Islet of Langerhans (tissue), 1 donor: ENCODE data around the gene ATP6V0A1.
"Not testable (repeated sequence)": the region's sequence is repeated elsewhere in the genome, so short reads cannot be mapped to it uniquely, and the experiment has no call there.

ENCODE experiments used
- FAIRE-seq: peaks from one replicate; lab custom pipeline; 2011; peaks lifted over from hg19 to GRCh38; lab: Jason Lieb, UNC

ATP6V0A1 gene

DNA sequence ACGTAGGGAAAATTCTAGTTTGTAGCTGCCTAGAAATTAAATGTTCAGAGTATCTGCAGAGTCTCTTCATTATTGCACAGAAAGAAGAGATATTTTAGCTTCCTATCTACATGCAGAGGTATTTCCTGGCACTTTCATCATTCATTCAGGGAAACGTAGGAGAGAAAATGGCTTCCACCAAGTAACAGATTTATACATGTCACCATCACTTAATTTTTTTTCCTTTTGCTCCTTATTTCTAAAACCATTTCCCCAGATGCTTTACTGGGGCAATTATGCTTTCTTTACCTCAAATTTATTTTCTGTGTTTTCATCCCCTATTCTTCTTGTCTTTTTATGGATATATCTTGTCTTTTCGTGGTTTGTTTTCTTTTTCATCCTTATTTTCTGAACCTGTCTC is 18.5 kb downstream of the ATP6V0A1 start:
- FAIRE-seq = no peak

GRCh38 chr17:42477824-42478223 is 19.1 kb downstream of the ATP6V0A1 start:
- not testable (repeated sequence) for FAIRE-seq

DNA sequence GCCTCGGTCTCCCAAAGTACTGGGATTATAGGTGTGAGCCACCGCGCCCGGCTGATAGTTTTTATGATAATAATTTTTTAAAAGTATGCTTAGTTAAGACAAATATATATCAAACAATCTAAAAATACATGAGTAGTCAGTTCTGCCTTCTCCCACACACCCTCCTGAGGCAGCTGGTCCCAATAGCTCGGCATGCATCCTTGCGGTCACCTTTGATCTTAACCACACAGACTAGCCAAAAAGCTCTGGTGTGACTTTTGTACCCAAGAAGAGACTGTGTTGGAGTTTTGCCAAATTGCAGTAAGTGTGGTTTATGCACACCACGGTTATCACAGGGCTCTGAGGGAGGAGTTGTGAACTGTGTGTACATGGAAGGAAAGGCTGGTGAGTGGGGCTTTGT is 25.6 kb downstream of the ATP6V0A1 start:
- FAIRE-seq = no peak

DNA sequence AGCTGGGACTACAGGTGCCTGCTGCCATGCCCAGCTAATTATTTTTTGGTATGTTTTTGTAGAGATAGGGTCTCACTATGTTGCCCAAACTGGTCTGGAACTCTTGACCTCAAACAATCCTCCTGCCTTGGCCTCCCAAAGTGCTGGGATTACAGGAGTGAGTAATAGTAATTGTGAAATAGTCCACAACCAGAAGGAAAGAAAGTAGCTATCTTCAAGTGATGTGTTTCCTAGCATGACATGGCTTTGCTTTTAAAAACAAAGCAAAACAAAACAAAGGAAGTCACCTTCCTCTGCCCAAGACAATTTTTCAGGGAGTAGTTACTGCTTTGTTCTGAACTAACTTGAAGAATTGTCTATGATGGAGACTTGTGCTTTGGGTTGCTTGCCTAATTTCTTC is 27.0 kb downstream of the ATP6V0A1 start:
- FAIRE-seq = no peak

GRCh38 chr17:42488032-42488431 is 29.4 kb downstream of the ATP6V0A1 start:
- FAIRE-seq = no peak

DNA sequence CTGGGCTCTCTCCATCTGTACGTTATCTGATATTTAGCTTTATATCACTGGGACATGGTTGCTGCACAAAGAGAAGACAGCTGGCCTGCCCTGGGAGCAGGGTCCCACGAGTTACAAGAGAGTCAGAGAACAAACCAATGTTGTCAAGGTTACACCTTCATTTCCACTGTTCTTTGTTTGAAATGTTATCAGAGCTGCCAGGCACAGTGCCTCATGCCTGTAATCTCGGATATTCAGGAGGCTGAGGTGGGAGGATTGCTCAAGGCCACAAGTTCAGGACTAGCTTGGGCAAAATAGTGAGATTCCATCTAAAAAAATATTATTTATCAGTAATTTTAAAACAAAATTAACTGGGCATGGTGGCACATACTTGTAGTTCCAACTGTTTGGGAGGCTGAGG is 34.6 kb downstream of the ATP6V0A1 start:
- FAIRE-seq = no peak

- no peak for FAIRE-seq
These were observed 36.0 kb downstream of the ATP6V0A1 start for GRCh38 chr17:42494673-42495072.

DNA sequence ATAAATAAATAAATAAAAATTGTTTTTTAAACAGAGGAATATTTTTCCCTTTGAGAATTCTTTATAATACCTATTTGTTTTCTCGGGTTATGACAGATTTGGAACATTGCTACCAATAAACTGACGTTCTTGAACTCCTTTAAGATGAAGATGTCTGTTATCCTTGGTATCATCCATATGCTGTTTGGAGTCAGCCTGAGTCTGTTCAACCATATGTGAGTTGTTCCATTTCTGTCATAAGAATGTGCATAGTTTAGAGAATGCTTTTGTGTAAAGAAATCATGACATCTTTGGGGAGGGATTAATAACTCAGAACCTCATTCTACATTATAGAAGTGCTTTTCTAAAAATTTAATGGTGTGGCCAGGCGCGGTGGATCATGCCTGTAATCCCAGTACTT is 40.1 kb downstream of the ATP6V0A1 start:
- FAIRE-seq = no peak

- FAIRE-seq = no peak
These were observed 43.4 kb downstream of the ATP6V0A1 start for GRCh38 chr17:42502091-42502490.

- FAIRE-seq = no peak
These were observed 44.2 kb downstream of the ATP6V0A1 start for GRCh38 chr17:42502926-42503325.

DNA sequence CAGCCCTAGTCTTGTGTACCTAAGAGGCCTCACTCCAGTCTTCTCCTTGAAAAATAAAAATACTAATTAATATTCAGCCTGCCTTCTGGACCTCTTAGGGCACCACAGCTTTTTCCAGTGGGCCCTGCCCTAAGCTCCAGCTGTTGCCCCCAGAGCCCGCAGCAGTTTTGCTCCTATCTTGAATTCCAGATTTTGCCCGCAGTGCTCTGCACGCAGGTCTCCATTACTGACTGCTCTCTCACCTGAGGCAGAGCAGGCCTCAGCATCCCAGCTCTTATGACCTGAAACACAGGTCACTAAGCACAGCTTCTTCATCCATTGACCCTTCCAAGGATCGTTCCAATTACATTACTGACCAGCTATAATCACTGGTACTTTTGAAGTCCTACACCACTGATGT is 49.0 kb downstream of the ATP6V0A1 start:
- no peak for FAIRE-seq

DNA sequence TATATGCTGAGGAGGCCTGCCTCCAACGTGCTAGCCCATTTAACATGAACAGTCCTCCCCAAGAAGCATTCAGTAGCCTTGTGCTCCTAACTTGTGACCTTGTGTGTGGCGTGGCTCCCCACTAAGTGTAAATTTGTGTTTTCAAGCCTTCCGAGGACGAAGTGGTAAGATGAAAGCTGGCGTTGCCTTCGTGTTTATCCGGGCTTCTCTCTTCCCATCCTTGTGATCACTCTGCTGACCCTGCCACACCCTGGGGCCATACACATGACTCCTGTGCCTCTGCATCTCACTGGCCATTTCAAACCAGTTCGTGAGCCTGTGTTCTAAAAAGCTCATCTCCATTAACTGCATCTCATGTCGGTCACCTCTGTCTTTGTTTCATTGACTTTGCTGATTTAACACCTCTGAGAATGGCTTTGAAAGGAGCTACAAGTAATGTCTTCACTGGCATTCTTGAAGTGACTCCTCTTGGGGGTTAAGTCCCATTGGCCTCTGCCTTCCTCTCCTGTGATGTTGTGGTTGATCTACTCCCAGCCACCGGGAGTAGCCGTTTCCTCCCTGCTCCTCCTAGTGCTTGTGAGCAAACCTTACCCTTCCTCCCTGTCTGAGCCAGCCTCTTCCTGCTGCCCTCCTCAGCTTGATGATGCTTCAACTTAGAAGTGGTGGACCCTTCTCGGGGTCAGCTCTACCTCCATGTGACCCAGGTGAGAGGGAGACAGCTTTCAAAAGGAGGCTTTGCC is 49.9 kb downstream of the ATP6V0A1 start:
- no peak for FAIRE-seq

DNA sequence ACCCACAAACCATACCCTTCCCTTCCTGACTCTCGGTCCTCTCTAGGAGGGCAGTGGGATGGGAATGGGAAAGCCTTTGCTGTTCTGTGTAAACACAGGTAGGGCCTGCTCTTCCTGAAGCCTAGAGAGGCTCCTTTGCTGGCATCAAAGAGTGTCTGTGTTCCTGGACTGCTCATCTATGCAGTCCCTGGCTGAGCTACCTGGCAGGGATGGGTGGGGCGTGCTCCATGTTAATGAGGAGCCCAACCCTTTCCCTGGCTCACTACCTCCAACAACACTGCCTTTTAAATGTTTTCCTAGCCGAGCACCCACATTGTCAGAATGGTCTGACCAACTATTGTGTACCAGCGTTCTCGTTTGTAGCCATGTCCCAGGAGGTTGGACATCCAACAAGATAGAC is 50.7 kb downstream of the ATP6V0A1 start:
- FAIRE-seq = no peak

DNA sequence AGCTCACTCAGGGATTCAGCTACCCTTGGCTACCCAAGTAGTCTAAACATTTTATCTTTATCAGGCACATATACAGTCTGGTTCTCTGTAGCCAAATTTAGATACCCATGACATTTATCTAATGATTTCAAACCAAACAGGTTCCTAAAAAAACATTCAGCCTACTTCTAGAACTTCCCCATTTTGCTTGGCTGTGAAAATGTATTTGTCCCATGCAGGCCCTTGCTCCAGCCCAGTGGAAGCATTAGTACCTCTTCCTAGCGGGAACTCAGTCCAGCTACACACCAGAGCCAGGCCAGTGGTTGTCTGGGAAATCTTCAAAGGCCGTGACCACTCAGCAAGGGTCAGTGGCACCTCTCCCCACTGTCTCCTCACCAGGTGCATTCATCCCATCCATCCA is 51.2 kb downstream of the ATP6V0A1 start:
- no peak for FAIRE-seq

- FAIRE-seq = no peak
These were observed 53.6 kb downstream of the ATP6V0A1 start for GRCh38 chr17:42512246-42512645.

DNA sequence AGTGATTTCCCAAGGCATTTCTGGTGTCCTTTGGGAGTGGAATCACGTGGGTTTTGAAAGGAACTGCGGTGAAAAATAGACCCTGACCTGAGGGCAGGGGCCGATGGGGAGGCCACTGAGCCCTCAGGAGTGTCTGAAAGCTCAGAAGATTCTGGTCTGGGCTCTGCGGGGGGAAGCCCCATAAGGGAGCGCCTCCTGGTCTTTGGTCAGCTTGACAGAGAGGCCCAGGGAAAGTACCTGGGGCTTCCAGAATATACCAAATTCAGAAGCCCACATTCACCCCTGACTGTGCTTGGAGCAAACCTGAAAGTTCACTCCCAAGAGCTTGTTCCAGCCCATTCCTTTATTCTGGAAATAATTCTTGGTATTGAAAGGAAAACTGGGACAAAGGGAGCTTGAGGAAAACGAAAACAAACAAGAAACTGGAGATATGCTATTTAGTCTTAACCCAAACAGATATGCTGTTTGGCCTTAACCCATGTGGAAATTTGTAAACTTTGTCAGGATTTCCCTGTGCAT is 54.1 kb downstream of the ATP6V0A1 start:
- FAIRE-seq = no peak

DNA sequence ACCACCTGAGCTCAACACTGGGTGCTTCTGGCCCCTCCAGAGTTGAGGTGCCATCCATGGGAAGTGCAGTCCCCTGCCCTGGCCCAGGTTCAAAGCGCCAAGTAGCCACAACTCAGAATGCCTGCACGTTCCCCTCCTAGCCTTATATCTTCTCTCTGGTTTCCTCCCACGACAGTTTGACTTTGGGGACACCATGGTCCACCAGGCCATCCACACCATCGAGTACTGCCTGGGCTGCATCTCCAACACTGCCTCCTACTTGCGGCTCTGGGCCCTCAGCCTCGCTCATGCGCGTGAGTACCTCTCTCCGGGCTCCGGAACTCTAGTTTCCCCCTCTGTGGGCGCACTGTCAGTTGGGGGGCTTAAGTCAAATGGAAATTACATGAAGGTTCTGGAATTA is 55.0 kb downstream of the ATP6V0A1 start:
- FAIRE-seq = no peak

DNA sequence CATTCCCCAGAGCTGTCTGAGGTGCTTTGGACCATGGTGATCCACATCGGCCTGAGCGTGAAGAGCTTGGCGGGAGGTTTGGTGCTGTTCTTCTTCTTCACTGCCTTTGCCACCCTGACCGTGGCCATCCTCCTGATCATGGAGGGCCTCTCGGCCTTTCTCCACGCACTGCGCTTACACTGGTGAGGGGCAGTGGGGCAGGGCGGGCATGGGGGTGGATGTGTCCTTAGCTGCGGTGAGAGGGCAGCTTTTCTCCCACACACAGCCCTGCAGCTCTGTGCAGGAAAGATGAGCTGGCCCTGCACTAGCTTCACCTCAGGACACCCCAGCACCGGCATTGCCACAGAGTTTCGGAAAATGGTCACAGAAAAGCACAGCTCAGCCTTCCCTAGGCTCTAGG is 55.6 kb downstream of the ATP6V0A1 start:
- FAIRE-seq = no peak

- no peak for FAIRE-seq
These were observed 56.2 kb downstream of the ATP6V0A1 start for GRCh38 chr17:42514867-42515266.

DNA sequence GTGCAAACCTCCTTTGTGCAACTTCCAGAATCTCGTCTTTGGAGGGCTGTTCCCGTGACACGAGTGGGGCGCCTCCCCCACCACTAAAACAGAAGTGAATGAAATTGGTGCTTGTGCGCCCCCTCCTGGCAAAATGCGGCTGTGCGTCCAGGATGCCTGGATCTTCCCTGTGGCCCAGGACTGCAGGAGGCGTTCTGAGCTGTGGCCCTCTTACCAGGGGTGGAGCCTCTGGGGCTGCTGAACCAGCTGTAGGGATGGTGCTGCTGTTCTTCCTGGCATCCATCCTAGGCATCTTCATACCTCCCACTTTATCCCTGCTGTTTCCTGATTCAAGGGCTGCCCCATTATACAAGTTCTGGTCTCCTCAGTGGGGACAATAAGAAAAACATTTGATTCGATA is 58.8 kb downstream of the ATP6V0A1 start:
- no peak for FAIRE-seq

- no peak for FAIRE-seq
These were observed 59.5 kb downstream of the ATP6V0A1 start for GRCh38 chr17:42518046-42518754.

GRCh38 chr17:42518755-42519545 is 60.3 kb downstream of the ATP6V0A1 start:
- FAIRE-seq = no peak
